ENCODE measurements around the gene RPS6KA3. TPM values are rescaled to one million over a fixed set of nuclear protein-coding genes. Genes with fewer than 3 reads are reported as not detected.
A peak's percentile ranks its signal among the peaks of the same experiment; 100 is the strongest.
"Not testable (repeated sequence)": the region's sequence is repeated elsewhere in the genome, so short reads cannot be mapped to it uniquely, and the experiment has no call there.

The RPS6KA3 gene
- total RNA-seq, 4 donors from 2014 or later: 41.1 to 56.7 (median 50.7) TPM

- Histone ChIP-seq H3K9me3 (no peaks in the 10 kb centered on the region), H3K36me3 (no peaks in the 10 kb centered on the region), H3K4me3 (no peak overlapping the region), H3K27me3 (no peaks in the 10 kb centered on the region), H3K27ac (peak overlapping the region in 1 of 4 donors; percentile 54), H3K4me1 (peaks cover 0 to 6% (median 0%) of the 10 kb centered on the region in 4 donors)
- DNase-seq: peak; percentile 49 to 87 (median 80)
- no peak for TF ChIP-seq POLR2A (IDR thresholded peaks at IDR 0.05)
- TF ChIP-seq, protein P1, sequence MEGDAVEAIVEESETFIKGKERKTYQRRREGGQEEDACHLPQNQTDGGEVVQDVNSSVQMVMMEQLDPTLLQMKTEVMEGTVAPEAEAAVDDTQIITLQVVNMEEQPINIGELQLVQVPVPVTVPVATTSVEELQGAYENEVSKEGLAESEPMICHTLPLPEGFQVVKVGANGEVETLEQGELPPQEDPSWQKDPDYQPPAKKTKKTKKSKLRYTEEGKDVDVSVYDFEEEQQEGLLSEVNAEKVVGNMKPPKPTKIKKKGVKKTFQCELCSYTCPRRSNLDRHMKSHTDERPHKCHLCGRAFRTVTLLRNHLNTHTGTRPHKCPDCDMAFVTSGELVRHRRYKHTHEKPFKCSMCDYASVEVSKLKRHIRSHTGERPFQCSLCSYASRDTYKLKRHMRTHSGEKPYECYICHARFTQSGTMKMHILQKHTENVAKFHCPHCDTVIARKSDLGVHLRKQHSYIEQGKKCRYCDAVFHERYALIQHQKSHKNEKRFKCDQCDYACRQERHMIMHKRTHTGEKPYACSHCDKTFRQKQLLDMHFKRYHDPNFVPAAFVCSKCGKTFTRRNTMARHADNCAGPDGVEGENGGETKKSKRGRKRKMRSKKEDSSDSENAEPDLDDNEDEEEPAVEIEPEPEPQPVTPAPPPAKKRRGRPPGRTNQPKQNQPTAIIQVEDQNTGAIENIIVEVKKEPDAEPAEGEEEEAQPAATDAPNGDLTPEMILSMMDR (IDR thresholded peaks at IDR 0.05): peak; percentile 44 to 70 (median 56)
These were observed 14.1 kb downstream of the RPS6KA3 start for GRCh38 chrX:20252381-20253231.

GRCh38 chrX:20251691-20252090 is 15.0 kb downstream of the RPS6KA3 start:
- no peaks in the 10 kb centered on the region for H3K27me3 ChIP-seq
- TF ChIP-seq, protein P1 (IDR thresholded peaks at IDR 0.05): no peak
- no peak for TF ChIP-seq POLR2A (IDR thresholded peaks at IDR 0.05)
- no peak for DNase-seq
- peaks cover 0 to 6% (median 0%) of the 10 kb centered on the region in 4 donors for H3K4me1 ChIP-seq
- no peak overlapping the region for H3K27ac ChIP-seq
- no peaks in the 10 kb centered on the region for H3K9me3 ChIP-seq
- no peak overlapping the region for H3K4me3 ChIP-seq
- no peaks in the 10 kb centered on the region for H3K36me3 ChIP-seq

DNA sequence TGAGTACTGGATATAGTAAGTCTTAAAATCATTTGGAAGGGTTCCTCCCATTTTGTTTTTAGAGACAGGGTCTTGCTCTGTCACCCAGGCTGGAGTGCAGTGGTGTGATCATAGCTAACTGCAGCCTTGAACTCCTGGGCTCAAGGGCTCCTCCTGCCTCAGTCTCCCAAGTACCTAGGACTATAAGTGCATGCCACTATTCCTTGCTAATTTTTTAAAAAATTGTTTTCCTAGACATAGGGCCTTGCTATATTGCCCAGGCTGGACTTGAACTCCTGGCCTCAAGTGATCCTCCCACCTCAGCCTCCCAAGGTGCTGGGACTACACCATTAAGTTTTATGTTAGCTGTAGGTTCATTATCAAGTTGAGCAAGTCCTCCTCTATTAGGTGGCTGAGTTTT is 16.6 kb downstream of the RPS6KA3 start:
- H3K36me3 ChIP-seq, DNase-seq, H3K9me3 ChIP-seq, H3K27ac ChIP-seq, H3K27me3 ChIP-seq, H3K4me1 ChIP-seq, H3K4me3 ChIP-seq: not testable (repeated sequence)

DNA sequence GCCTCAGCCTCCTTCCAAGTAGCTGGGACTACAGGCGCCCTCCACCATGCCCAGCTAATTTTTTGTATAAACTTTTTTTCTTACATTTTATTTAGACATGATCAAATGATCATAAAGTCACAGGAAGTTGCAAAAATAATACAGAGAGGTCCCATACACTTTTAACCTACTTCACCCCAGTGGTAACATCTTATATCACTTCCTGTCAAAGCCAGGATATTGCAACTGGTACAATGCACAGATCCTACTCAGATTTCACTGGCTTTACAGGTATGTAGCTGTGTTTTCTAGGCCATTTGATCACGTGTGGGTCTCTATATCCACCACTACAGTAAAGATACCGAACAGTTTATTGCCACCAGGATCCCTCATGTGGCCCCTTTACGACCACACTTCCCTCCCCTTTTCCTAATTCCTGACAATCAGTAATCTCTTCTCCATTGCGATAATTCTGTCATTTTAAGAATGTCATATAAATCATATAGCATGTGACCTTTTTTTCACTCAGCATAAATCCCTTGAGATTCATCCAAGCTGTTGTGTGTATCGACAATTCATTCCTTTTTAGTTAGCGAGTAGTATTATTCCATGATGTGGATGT is 18.0 kb downstream of the RPS6KA3 start:
- TF ChIP-seq, protein P1 (IDR thresholded peaks at IDR 0.05): no peak
- no peak for TF ChIP-seq POLR2A (IDR thresholded peaks at IDR 0.05)
- Histone ChIP-seq H3K9me3 (no peaks in the 10 kb centered on the region), H3K36me3 (no peaks in the 10 kb centered on the region), H3K27ac (no peak overlapping the region), H3K4me3 (no peak overlapping the region), H3K4me1 (peaks cover 0 to 6% (median 0%) of the 10 kb centered on the region in 4 donors), H3K27me3 (no peaks in the 10 kb centered on the region)
- DNase-seq: no peak

- Histone ChIP-seq H3K4me1 (no peaks in the 10 kb centered on the region), H3K27me3 (no peaks in the 10 kb centered on the region), H3K9me3 (no peaks in the 10 kb centered on the region), H3K4me3 (no peak overlapping the region), H3K27ac (no peak overlapping the region), H3K36me3 (no peaks in the 10 kb centered on the region)
- TF ChIP-seq, protein P1 (IDR thresholded peaks at IDR 0.05): no peak
- TF ChIP-seq POLR2A (IDR thresholded peaks at IDR 0.05): no peak
- no peak for DNase-seq
These were observed 21.8 kb downstream of the RPS6KA3 start for GRCh38 chrX:20244931-20245330.

DNA sequence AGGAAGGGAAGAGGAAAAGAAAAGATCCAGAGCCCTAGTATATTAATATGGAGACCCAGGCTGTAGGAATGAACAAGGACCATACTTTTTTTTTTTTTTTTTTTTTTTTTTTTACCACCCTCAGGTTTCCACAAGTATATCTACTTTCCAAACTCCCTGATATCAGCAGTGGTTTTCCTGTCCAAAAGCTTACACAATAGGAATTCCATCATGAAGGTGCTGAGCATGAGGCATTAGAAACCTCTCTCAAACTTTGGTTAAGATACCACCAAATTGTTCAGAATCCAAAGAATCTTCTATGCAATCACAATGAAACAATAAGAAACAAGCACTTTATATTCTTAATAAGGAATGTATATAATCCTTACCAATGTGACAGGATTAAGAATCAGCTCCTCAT is 26.5 kb downstream of the RPS6KA3 start:
- no peak overlapping the region for H3K4me3 ChIP-seq
- TF ChIP-seq, protein P1 (IDR thresholded peaks at IDR 0.05): no peak
- no peak for TF ChIP-seq POLR2A (IDR thresholded peaks at IDR 0.05)
- no peaks in the 10 kb centered on the region for H3K9me3 ChIP-seq
- no peak overlapping the region for H3K27ac ChIP-seq
- no peaks in the 10 kb centered on the region for H3K4me1 ChIP-seq
- no peaks in the 10 kb centered on the region for H3K36me3 ChIP-seq
- H3K27me3 ChIP-seq: no peaks in the 10 kb centered on the region
- DNase-seq: no peak

Data from Peyer's patch (tissue), 4 donors.